IgD-negative memory B cell (primary cell): Measurements from ENCODE around the gene LEF1. TPM values are rescaled to one million over a fixed set of nuclear protein-coding genes. Genes with fewer than 3 reads are reported as not detected.
"Not testable (repeated sequence)": the region's sequence is repeated elsewhere in the genome, so short reads cannot be mapped to it uniquely, and the experiment has no call there.

Experiments used
- H3K27ac Mint-ChIP-seq, 3 donors: one replicate each; pipeline ENCODE4 v1.8.0; 2020 to 2022; ENCODE audit warnings: mild to moderate bottlenecking in 3 of 3, mixed read lengths in 3 of 3, moderate library complexity in 1 of 3
- H3K27me3 Mint-ChIP-seq: one replicate; pipeline ENCODE4 v1.8.0; 2021; ENCODE audit warnings: mixed read lengths
- H3K36me3 Mint-ChIP-seq: one replicate; pipeline ENCODE4 v1.8.0; 2020; ENCODE audit warnings: mild to moderate bottlenecking, mixed read lengths
- H3K4me1 Mint-ChIP-seq, 3 donors: one replicate each; pipeline ENCODE4 v1.8.0; 2020 to 2022; ENCODE audit warnings: mixed read lengths in 3 of 3, mild to moderate bottlenecking in 1 of 3
- H3K4me3 Mint-ChIP-seq, 4 donors: one replicate each; pipeline ENCODE4 v1.8.0; 2020 to 2022; ENCODE audit warnings: mild to moderate bottlenecking in 4 of 4, mixed read lengths in 4 of 4, moderate library complexity in 3 of 4
- H3K9me3 Mint-ChIP-seq, 3 donors: one replicate each; pipeline ENCODE4 v1.8.0; 2020 to 2021; ENCODE audit warnings: mixed read lengths in 3 of 3, mild to moderate bottlenecking in 1 of 3
- polyA plus RNA-seq: library from polyadenylated mRNA; unstranded; fragments of 300-500 nt; fragmentation: Illumina TruSeq; gene quantifications from one replicate; pipeline ENCODE4 v1.2.3, GENCODE V29; 2021

Gene LEF1
- polyA plus RNA-seq, 1 donor from 2014 or later, result 14.5 TPM

DNA sequence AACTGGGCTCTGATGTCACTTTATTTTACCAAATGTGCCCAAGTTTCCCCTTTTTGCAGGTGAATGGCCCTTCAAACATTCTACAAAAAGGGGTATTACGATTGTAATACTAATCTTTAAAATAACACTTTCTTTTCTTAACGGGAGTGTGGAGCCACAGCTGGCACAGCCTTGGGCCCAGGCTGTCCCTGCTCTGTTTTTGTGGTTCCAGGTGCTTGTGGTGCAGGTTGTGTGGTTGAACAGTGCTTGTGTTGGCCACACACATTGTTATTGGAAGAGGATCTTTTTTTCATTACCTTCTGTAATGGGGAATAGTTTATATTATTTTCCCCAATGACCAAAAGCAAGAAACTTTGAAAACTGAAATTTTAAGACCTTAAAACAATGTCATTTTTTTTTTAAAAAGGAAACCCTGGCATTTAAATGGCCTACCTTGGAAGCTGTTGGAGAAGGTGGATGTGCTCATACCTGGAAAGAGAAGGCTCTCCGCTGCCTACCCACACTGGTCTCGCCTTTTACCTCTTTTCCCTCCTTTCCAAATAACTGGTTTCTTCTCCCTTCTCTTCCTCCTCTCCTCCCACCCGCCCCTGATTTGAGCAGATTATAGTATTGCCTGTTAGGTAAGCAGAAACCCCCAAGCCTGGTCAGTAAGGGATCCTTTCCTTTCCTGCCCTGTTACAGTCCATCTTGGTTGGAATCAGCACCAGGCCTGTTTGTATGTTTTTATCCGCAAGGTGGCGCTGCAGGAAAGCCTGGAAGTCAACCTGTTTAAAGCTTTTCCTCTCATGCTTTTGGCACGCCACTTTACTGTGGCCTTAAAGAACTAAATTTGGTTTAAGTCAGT is 150.5 kb downstream of the LEF1 start:
- Mint-ChIP-seq H3K9me3 (no peaks in the 10 kb centered on the region), H3K27me3 (no peaks in the 10 kb centered on the region), H3K36me3 (peaks cover 10% of the 10 kb centered on the region), H3K4me3 (no peak overlapping the region), H3K4me1 (peaks cover 0 to 7% (median 0%) of the 10 kb centered on the region in 3 donors), H3K27ac (peak overlapping the region in 1 of 3 donors; percentile 28)

GRCh38 chr4:108013955-108014354 is 154.8 kb downstream of the LEF1 start:
- Mint-ChIP-seq H3K27me3 (no peaks in the 10 kb centered on the region), H3K4me3 (no peak overlapping the region), H3K27ac (no peak overlapping the region), H3K9me3 (no peaks in the 10 kb centered on the region), H3K4me1 (peaks cover 0 to 2% (median 1%) of the 10 kb centered on the region in 3 donors), H3K36me3 (peaks cover 10% of the 10 kb centered on the region)

GRCh38 chr4:108013327-108013726 is 155.4 kb downstream of the LEF1 start:
- Mint-ChIP-seq H3K9me3 (no peaks in the 10 kb centered on the region), H3K27me3 (no peaks in the 10 kb centered on the region), H3K27ac (no peak overlapping the region), H3K36me3 (peaks cover 9% of the 10 kb centered on the region), H3K4me3 (no peak overlapping the region), H3K4me1 (peaks cover 0 to 2% (median 0%) of the 10 kb centered on the region in 3 donors)

DNA sequence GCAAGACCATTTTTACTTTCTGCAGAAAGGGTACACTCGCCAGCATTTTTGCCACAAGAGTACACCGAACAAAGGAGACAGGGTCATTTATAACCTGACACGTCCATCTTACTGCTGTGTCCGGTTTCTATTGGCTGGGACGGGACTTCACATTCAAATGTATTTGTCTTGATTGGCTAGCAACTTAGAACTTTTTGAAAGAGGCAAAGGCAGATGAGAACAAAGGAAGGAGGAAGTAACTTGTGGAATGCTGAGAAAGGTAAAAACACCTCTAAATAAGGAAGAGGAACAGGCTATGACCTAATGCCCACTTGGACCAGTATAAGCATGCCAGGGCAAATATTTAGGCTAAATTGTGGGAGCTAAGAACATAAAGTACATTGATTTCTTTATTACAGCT is 156.3 kb downstream of the LEF1 start:
- not testable (repeated sequence) for H3K9me3 Mint-ChIP-seq, H3K4me1 Mint-ChIP-seq, H3K4me3 Mint-ChIP-seq, H3K27me3 Mint-ChIP-seq, H3K36me3 Mint-ChIP-seq
- H3K27ac Mint-ChIP-seq, result peak overlapping the region in 1 of 3 donors; percentile 11

- H3K27ac Mint-ChIP-seq, result no peak overlapping the region
- H3K4me3 Mint-ChIP-seq, result no peak overlapping the region
- no peaks in the 10 kb centered on the region for H3K27me3 Mint-ChIP-seq
- H3K9me3 Mint-ChIP-seq, result no peaks in the 10 kb centered on the region
- peaks cover 6% of the 10 kb centered on the region for H3K36me3 Mint-ChIP-seq
- H3K4me1 Mint-ChIP-seq, result peaks cover 0 to 5% (median 3%) of the 10 kb centered on the region in 3 donors
Observed at GRCh38 chr4:108010167-108010566, 158.6 kb downstream of the LEF1 start.

DNA sequence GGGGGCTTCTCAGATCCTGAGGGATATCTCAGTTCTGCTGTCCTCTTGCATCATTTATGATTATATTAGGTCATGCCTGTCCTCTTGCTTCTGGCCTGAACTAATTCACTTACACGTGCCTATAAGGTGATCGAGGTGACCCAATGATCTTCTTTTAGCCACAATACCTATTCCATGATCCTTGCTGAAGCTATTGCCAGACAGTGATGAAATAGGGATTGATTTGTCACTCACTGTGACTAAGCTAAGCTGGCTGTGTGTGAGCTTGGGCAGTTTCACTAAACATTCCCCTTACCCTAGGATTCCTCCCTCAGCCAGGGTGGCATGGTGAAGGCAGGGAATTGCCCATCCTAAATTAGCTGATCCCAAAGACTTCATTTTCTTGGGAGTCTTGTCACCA is 160.0 kb downstream of the LEF1 start:
- Mint-ChIP-seq H3K9me3 (no peaks in the 10 kb centered on the region), H3K36me3 (peaks cover 8% of the 10 kb centered on the region), H3K27ac (no peak overlapping the region), H3K4me3 (no peak overlapping the region), H3K27me3 (no peaks in the 10 kb centered on the region), H3K4me1 (peaks cover 3 to 7% (median 5%) of the 10 kb centered on the region in 3 donors)

- no peak overlapping the region for H3K27ac Mint-ChIP-seq
- no peak overlapping the region for H3K4me3 Mint-ChIP-seq
- H3K36me3 Mint-ChIP-seq, result peaks cover 8% of the 10 kb centered on the region
- H3K9me3 Mint-ChIP-seq, result no peaks in the 10 kb centered on the region
- H3K27me3 Mint-ChIP-seq, result no peaks in the 10 kb centered on the region
- peaks cover 3 to 7% (median 5%) of the 10 kb centered on the region in 3 donors for H3K4me1 Mint-ChIP-seq
Observed at GRCh38 chr4:108007984-108008383, 160.7 kb downstream of the LEF1 start.

DNA sequence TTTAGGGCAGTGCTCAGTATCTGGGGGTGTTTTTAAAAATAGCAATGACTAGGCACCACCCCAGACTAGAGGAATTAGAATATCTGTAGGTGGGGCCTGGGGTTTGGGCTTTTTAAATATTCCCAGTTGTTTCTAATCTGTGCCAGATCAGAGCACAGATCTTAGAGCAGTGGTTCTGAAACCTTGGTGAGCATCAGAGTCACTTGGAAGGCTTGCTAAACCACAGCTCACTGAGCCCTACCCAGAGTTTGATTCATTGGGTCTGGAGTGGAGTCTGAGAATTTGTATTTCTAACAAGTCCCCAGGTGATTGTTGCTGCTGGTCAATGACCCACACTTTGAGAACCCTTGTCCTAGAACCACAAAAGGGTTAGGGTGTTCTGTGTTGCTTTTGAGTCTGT is 162.4 kb downstream of the LEF1 start:
- Mint-ChIP-seq H3K27ac (no peak overlapping the region), H3K27me3 (no peaks in the 10 kb centered on the region), H3K9me3 (no peaks in the 10 kb centered on the region), H3K4me1 (peaks cover 3 to 8% (median 5%) of the 10 kb centered on the region in 3 donors), H3K4me3 (no peak overlapping the region), H3K36me3 (peaks cover 8% of the 10 kb centered on the region)

GRCh38 chr4:108005807-108006206 is 162.9 kb downstream of the LEF1 start:
- Mint-ChIP-seq H3K27me3 (no peaks in the 10 kb centered on the region), H3K36me3 (peaks cover 6% of the 10 kb centered on the region), H3K9me3 (no peaks in the 10 kb centered on the region), H3K27ac (no peak overlapping the region), H3K4me3 (no peak overlapping the region), H3K4me1 (peaks cover 3 to 9% (median 8%) of the 10 kb centered on the region in 3 donors)

GRCh38 chr4:108004646-108005045 is 164.1 kb downstream of the LEF1 start:
- Mint-ChIP-seq H3K27ac (no peak overlapping the region), H3K4me3 (no peak overlapping the region), H3K27me3 (no peaks in the 10 kb centered on the region), H3K4me1 (peaks cover 3 to 9% (median 8%) of the 10 kb centered on the region in 3 donors), H3K36me3 (peaks cover 8% of the 10 kb centered on the region), H3K9me3 (peaks cover 0 to 2% (median 0%) of the 10 kb centered on the region in 3 donors)

DNA sequence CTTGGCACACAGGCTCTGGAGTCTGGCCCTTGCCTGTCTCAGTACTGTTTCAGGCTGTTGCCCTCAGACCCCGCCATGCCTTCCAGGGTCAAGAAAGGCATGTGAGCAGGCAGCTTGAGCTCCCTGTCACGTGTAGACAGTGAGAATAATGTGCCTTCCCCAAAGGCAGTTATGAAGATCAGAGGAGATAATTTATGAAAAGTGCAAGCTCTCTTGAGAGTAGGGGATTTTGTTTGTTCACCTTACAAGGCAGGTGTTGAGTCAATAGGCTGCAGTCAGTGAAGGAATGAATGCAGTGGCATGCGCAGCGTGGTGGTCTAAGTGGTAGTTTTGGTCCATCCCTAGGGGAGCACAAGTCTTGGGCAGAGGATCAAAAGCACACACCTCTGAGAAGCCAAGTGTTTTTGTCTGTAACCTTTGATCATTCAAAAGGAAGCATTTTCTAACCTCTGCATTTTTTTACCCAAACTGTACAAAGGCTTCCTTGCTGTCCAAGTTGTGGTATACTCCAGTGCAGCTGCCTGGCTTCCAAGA is 164.7 kb downstream of the LEF1 start:
- Mint-ChIP-seq H3K27me3 (no peaks in the 10 kb centered on the region), H3K9me3 (peaks cover 0 to 2% (median 0%) of the 10 kb centered on the region in 3 donors), H3K36me3 (peaks cover 8% of the 10 kb centered on the region), H3K4me1 (peaks cover 3 to 14% (median 11%) of the 10 kb centered on the region in 3 donors), H3K27ac (peak overlapping the region in 1 of 3 donors; percentile 59), H3K4me3 (peak overlapping the region in 1 of 4 donors; percentile 35)

- peaks cover 7 to 20% (median 18%) of the 10 kb centered on the region in 3 donors for H3K4me1 Mint-ChIP-seq
- H3K27ac Mint-ChIP-seq, result no peak overlapping the region
- H3K9me3 Mint-ChIP-seq, result peaks cover 0 to 2% (median 0%) of the 10 kb centered on the region in 3 donors
- H3K4me3 Mint-ChIP-seq, result no peak overlapping the region
- H3K36me3 Mint-ChIP-seq, result peaks cover 9% of the 10 kb centered on the region
- H3K27me3 Mint-ChIP-seq, result no peaks in the 10 kb centered on the region
Observed at GRCh38 chr4:108001540-108002135, 167.1 kb downstream of the LEF1 start.

- H3K9me3 Mint-ChIP-seq, result peaks cover 0 to 2% (median 0%) of the 10 kb centered on the region in 3 donors
- H3K4me1 Mint-ChIP-seq, result peaks cover 13 to 26% (median 14%) of the 10 kb centered on the region in 3 donors
- no peak overlapping the region for H3K27ac Mint-ChIP-seq
Observed at GRCh38 chr4:107999932-108000539, 168.7 kb downstream of the LEF1 start.

DNA sequence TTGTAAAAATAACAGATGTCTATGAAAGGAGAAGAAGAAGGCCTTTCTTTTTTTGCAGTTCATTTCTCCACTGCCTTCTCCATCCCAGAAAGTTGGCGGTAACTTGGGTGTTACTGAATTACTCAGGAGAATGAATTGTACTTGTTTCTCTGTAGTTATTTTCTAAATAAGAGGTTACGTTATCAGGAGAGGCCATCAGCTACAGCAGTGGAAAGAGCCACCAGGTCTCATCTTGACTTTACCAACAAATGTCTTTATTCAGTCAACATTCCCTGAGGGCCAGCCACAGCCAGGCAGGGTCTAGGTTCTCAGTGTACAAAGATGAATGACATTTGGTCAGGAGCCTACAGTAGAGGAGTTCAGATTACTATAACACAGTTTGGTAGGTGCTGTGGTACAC is 170.9 kb downstream of the LEF1 start:
- Mint-ChIP-seq H3K36me3 (peaks cover 5% of the 10 kb centered on the region), H3K4me1 (peaks cover 28 to 37% (median 35%) of the 10 kb centered on the region in 3 donors), H3K9me3 (peaks cover 0 to 2% (median 0%) of the 10 kb centered on the region in 3 donors), H3K4me3 (no peak overlapping the region), H3K27ac (no peak overlapping the region), H3K27me3 (no peaks in the 10 kb centered on the region)

More at GRCh38 chr4:107999932-108000539, 168.7 kb downstream of the LEF1 start:
- Mint-ChIP-seq H3K27me3 (no peaks in the 10 kb centered on the region), H3K4me3 (no peak overlapping the region), H3K36me3 (peaks cover 9% of the 10 kb centered on the region)
